Astrocyte (in vitro differentiated cells and primary cell): ENCODE results near the gene TMEM170B. TPM values are rescaled to one million over a fixed set of nuclear protein-coding genes. Genes with fewer than 3 reads are reported as not detected.

ENCODE experiments used
- DNase-seq: peaks from one replicate; pipeline ENCODE4 v3.0.0-alpha.2; 2010; ENCODE audit warnings: low read depth
- FAIRE-seq: peaks from 2 replicates; lab custom pipeline; 2011; peaks lifted over from hg19 to GRCh38; lab: Jason Lieb, UNC
- H2AFZ ChIP-seq: 2 replicates; pipeline ENCODE4 v1.6.0; 2012; ENCODE audit warnings: low read depth, low read length, inconsistent platforms
- H3K27ac ChIP-seq: 2 replicates; pipeline ENCODE4 v1.5.1; 2011; ENCODE audit warnings: low read depth, low read length, inconsistent platforms
- H3K27me3 ChIP-seq: 2 replicates; pipeline ENCODE4 v1.6.0; 2011; ENCODE audit warnings: low read length, inconsistent platforms; ENCODE audit not compliant: insufficient read depth
- H3K36me3 ChIP-seq: 2 replicates; pipeline ENCODE4 v1.5.1; 2011; ENCODE audit warnings: low read length, inconsistent platforms; ENCODE audit not compliant: insufficient read depth
- H3K4me1 ChIP-seq: 2 replicates; pipeline ENCODE4 v1.5.1; 2011; ENCODE audit warnings: low read length, inconsistent platforms; ENCODE audit not compliant: insufficient read depth
- H3K4me2 ChIP-seq: 2 replicates; pipeline ENCODE4 v1.6.0; 2012; ENCODE audit warnings: low read length, inconsistent platforms
- H3K4me3 ChIP-seq: 2 replicates; pipeline ENCODE4 v1.5.1; 2011; ENCODE audit warnings: low read depth, mild to moderate bottlenecking, low read length, inconsistent platforms; ENCODE audit not compliant: insufficient read depth
- H3K79me2 ChIP-seq: 2 replicates; pipeline ENCODE4 v1.6.0; 2012; ENCODE audit warnings: mild to moderate bottlenecking, low read length, inconsistent platforms; ENCODE audit not compliant: insufficient read depth
- H3K9ac ChIP-seq: 2 replicates; pipeline ENCODE4 v1.6.0; 2012; ENCODE audit warnings: mild to moderate bottlenecking, low read length, inconsistent platforms
- H3K9me3 ChIP-seq: 2 replicates; pipeline ENCODE4 v1.5.1; 2012; ENCODE audit warnings: low read depth, mild to moderate bottlenecking, low read length, inconsistent platforms; ENCODE audit not compliant: insufficient read depth
- H4K20me1 ChIP-seq: 2 replicates; pipeline ENCODE4 v1.6.0; 2012; ENCODE audit warnings: low read length, inconsistent platforms; ENCODE audit not compliant: insufficient read depth
- H3K27ac Mint-ChIP-seq: one replicate; pipeline ENCODE4 v1.8.0; 2021; ENCODE audit warnings: mild to moderate bottlenecking, mixed read lengths; ENCODE audit not compliant: unreplicated experiment
- H3K27me3 Mint-ChIP-seq: one replicate; pipeline ENCODE4 v1.8.0; 2021; ENCODE audit warnings: low read depth, mixed read lengths; ENCODE audit not compliant: unreplicated experiment
- H3K36me3 Mint-ChIP-seq: one replicate; pipeline ENCODE4 v1.8.0; 2021; ENCODE audit warnings: low read depth, mixed read lengths; ENCODE audit not compliant: unreplicated experiment
- H3K4me1 Mint-ChIP-seq: one replicate; pipeline ENCODE4 v1.8.0; 2021; ENCODE audit warnings: low read depth, mixed read lengths; ENCODE audit not compliant: unreplicated experiment
- H3K4me3 Mint-ChIP-seq: one replicate; pipeline ENCODE4 v1.8.0; 2021; ENCODE audit warnings: mild to moderate bottlenecking, moderate library complexity, mixed read lengths; ENCODE audit not compliant: unreplicated experiment
- H3K9me3 Mint-ChIP-seq: one replicate; pipeline ENCODE4 v1.8.0; 2021; ENCODE audit warnings: mild to moderate bottlenecking, mixed read lengths; ENCODE audit not compliant: unreplicated experiment
- CTCF ChIP-seq: IDR thresholded peaks from 2 replicates; pipeline ENCODE4 v1.5.1; 2011; ENCODE audit warnings: low read depth, mild to moderate bottlenecking, inconsistent platforms, low read length, moderate library complexity; ENCODE audit not compliant: insufficient read depth
- EZH2 ChIP-seq: IDR thresholded peaks from 2 replicates; pipeline ENCODE4 v1.6.1; 2012; ENCODE audit warnings: mild to moderate bottlenecking, low read length, inconsistent platforms; ENCODE audit not compliant: insufficient read depth
- total RNA-seq: library from RNA; stranded (reverse); gene quantifications from 2 replicates; pipeline ENCODE4 v1.2.1, GENCODE V29; 2021

TMEM170B gene
- total RNA-seq, 1 donor from 2014 or later: 2.5 TPM

GRCh38 chr6:11609324-11610071 lies 71.9 kb downstream of the TMEM170B start:
- H3K4me3 ChIP-seq: peak overlapping the region; percentile 20
- no peaks in the 10 kb centered on the region for H3K79me2 ChIP-seq
- Mint-ChIP-seq H3K4me1 (peaks cover 43% of the 10 kb centered on the region), H3K9me3 (no peaks in the 10 kb centered on the region), H3K27ac (peak overlapping the region; percentile 98), H3K36me3 (no peaks in the 10 kb centered on the region), H3K27me3 (no peaks in the 10 kb centered on the region), H3K4me3 (peak overlapping the region; percentile 28)
- no peak overlapping the region for H2AFZ ChIP-seq
- no peaks in the 10 kb centered on the region for H3K36me3 ChIP-seq
- no peaks in the 10 kb centered on the region for H3K27me3 ChIP-seq
- H3K27ac ChIP-seq: peak overlapping the region; percentile 92
- DNase-seq (peak; percentile 96), FAIRE-seq (peak; percentile 94)
- H4K20me1 ChIP-seq: no peaks in the 10 kb centered on the region
- peaks cover 53% of the 10 kb centered on the region for H3K4me1 ChIP-seq
- TF ChIP-seq CTCF (no peak), EZH2 (no peak)
- H3K9me3 ChIP-seq: no peaks in the 10 kb centered on the region
- H3K9ac ChIP-seq: peak overlapping the region; percentile 72
- H3K4me2 ChIP-seq: peak overlapping the region; percentile 69

- H3K27ac Mint-ChIP-seq: peak overlapping the region; percentile 97
- H3K4me1 ChIP-seq: peaks cover 60% of the 10 kb centered on the region
- DNase-seq: no peak
- H3K79me2 ChIP-seq: no peaks in the 10 kb centered on the region
- H3K4me1 Mint-ChIP-seq: peaks cover 50% of the 10 kb centered on the region
- H2AFZ ChIP-seq: no peak overlapping the region
- H4K20me1 ChIP-seq: no peaks in the 10 kb centered on the region
- no peaks in the 10 kb centered on the region for H3K27me3 ChIP-seq
- H3K36me3 Mint-ChIP-seq: no peaks in the 10 kb centered on the region
- no peaks in the 10 kb centered on the region for H3K9me3 ChIP-seq
- no peaks in the 10 kb centered on the region for H3K36me3 ChIP-seq
- H3K4me3 ChIP-seq: no peak overlapping the region
- FAIRE-seq: no peak
- no peak for TF ChIP-seq CTCF
- TF ChIP-seq EZH2: no peak
- peak overlapping the region; percentile 99 for H3K27ac ChIP-seq
- H3K4me2 ChIP-seq: peak overlapping the region; percentile 45
- no peaks in the 10 kb centered on the region for H3K9me3 Mint-ChIP-seq
- peak overlapping the region; percentile 54 for H3K9ac ChIP-seq
- H3K27me3 Mint-ChIP-seq: no peaks in the 10 kb centered on the region
- H3K4me3 Mint-ChIP-seq: no peak overlapping the region
Measured at GRCh38 chr6:11613336-11613735, 75.8 kb downstream of the TMEM170B start.

- DNase-seq (peak; percentile 99), FAIRE-seq (peak; percentile 99)
- TF ChIP-seq CTCF (no peak), EZH2 (no peak)
- no peaks in the 10 kb centered on the region for H3K9me3 ChIP-seq
- H3K4me2 ChIP-seq: peak overlapping the region; percentile 45
- peaks cover 55% of the 10 kb centered on the region for H3K4me1 ChIP-seq
- no peaks in the 10 kb centered on the region for H4K20me1 ChIP-seq
- H3K4me3 Mint-ChIP-seq: no peak overlapping the region
- no peaks in the 10 kb centered on the region for H3K27me3 ChIP-seq
- H3K9me3 Mint-ChIP-seq: no peaks in the 10 kb centered on the region
- peaks cover 48% of the 10 kb centered on the region for H3K4me1 Mint-ChIP-seq
- no peaks in the 10 kb centered on the region for H3K36me3 Mint-ChIP-seq
- peak overlapping the region; percentile 82 for H3K9ac ChIP-seq
- H3K27me3 Mint-ChIP-seq: no peaks in the 10 kb centered on the region
- H3K4me3 ChIP-seq: no peak overlapping the region
- H2AFZ ChIP-seq: no peak overlapping the region
- peak overlapping the region; percentile 97 for H3K27ac Mint-ChIP-seq
- no peaks in the 10 kb centered on the region for H3K79me2 ChIP-seq
- peak overlapping the region; percentile 99 for H3K27ac ChIP-seq
- H3K36me3 ChIP-seq: no peaks in the 10 kb centered on the region
Measured at GRCh38 chr6:11613858-11614257, 76.3 kb downstream of the TMEM170B start.
